C4-2B (cell line): ENCODE data around the gene SLC24A3.

ENCODE experiments used
- CTCF ChIP-seq: fragments of 450-650 bp; conservative IDR thresholded peaks from 2 replicates; pipeline ENCODE4 v1.5.1; 2017; ENCODE audit warnings: mild to moderate bottlenecking
- ZFX ChIP-seq: fragments of 450-650 bp; IDR thresholded peaks from 2 replicates; pipeline ENCODE4 v1.6.1; 2017

- TF ChIP-seq CTCF (no peak), ZFX (no peak)
Measured at GRCh38 chr20:19531446-19531845, 319.0 kb downstream of the SLC24A3 start.
